HepG2 (cell line): ENCODE results near the gene SLC16A3. TPM values are rescaled to one million over a fixed set of nuclear protein-coding genes. Genes with fewer than 3 reads are reported as not detected.
A peak's percentile ranks its signal among the peaks of the same experiment; 100 is the strongest.

Source experiments
- CCAR2 ChIP-seq: fragments of 200-400 bp; formaldehyde crosslinking; optimal IDR thresholded peaks from 2 replicates; pipeline ENCODE3; 2018; ENCODE audit warnings: low read depth, mild to moderate bottlenecking, low read length, moderate library complexity
- DPF2 ChIP-seq: sonication (generic); formaldehyde crosslinking; IDR thresholded peaks from 2 replicates; pipeline ENCODE4 v1.4.0; 2020; ENCODE audit warnings: mild to moderate bottlenecking, low read depth, missing genetic modification reagents, borderline replicate concordance
- HOXD1 ChIP-seq: sonication (generic); formaldehyde crosslinking; IDR thresholded peaks from 2 replicates; pipeline ENCODE4 v1.5.0; 2020; ENCODE audit warnings: missing genetic modification reagents
- IKZF1 ChIP-seq: fragments of 450-650 bp; IDR thresholded peaks from 2 replicates; pipeline ENCODE4 v1.7.1; 2016
- KLF11 ChIP-seq: IDR thresholded peaks from 2 replicates; pipeline ENCODE4 v1.6.1; 2016; ENCODE audit warnings: missing compliant biosample characterization
- NR2C2 ChIP-seq: sonication (generic); formaldehyde crosslinking; IDR thresholded peaks from 2 replicates; pipeline ENCODE4 v1.4.0; 2020; ENCODE audit warnings: missing genetic modification reagents, mild to moderate bottlenecking, moderate library complexity, borderline replicate concordance
- POLR2A ChIP-seq, 2 experiments: IDR thresholded peaks; 2 replicates each; pipeline ENCODE4 v1.6.1; 2011; ENCODE audit warnings: low read depth in 2 of 2, low read length in 2 of 2, mild to moderate bottlenecking in 1 of 2, moderate library complexity in 1 of 2; ENCODE audit not compliant: insufficient read depth in 1 of 2
- RXRB ChIP-seq: IDR thresholded peaks from 2 replicates; pipeline ENCODE4 v1.6.1; 2016; ENCODE audit warnings: borderline replicate concordance, missing genetic modification reagents, missing compliant biosample characterization
- THYN1 ChIP-seq: sonication (generic); formaldehyde crosslinking; IDR thresholded peaks from 2 replicates; pipeline ENCODE4 v1.8.1; 2023; ENCODE audit warnings: low read depth, mild to moderate bottlenecking, moderate library complexity, missing genetic modification reagents, borderline replicate concordance
- YEATS4 ChIP-seq: sonication (generic); formaldehyde crosslinking; IDR thresholded peaks from 2 replicates; pipeline ENCODE4 v1.4.0; 2020; ENCODE audit warnings: missing genetic modification reagents, borderline replicate concordance
- ZNF234 ChIP-seq: sonication (generic); formaldehyde crosslinking; conservative IDR thresholded peaks from 2 replicates; pipeline ENCODE4 v1.5.1; 2020; ENCODE audit warnings: mild to moderate bottlenecking, missing genetic modification reagents
- ZNF326 ChIP-seq: sonication (generic); formaldehyde crosslinking; IDR thresholded peaks from 2 replicates; pipeline ENCODE4 v1.4.0; 2020; ENCODE audit warnings: missing genetic modification reagents, borderline replicate concordance
- ZNF382 ChIP-seq: sonication (generic); formaldehyde crosslinking; IDR thresholded peaks from 2 replicates; pipeline ENCODE4 v1.5.0; 2020; ENCODE audit warnings: missing genetic modification reagents, mild to moderate bottlenecking, borderline replicate concordance
- ZNF446 ChIP-seq: sonication (generic); formaldehyde crosslinking; IDR thresholded peaks from 2 replicates; pipeline ENCODE4 v1.5.0; 2020; ENCODE audit warnings: mild to moderate bottlenecking, missing genetic modification reagents
- ZNF589 ChIP-seq: sonication (generic); formaldehyde crosslinking; conservative IDR thresholded peaks from 2 replicates; pipeline ENCODE4 v1.8.0; 2022; ENCODE audit warnings: mild to moderate bottlenecking, moderate library complexity, missing genetic modification reagents
- ZNF607 ChIP-seq: sonication (generic); formaldehyde crosslinking; IDR thresholded peaks from 2 replicates; pipeline ENCODE4 v1.5.1; 2020; ENCODE audit warnings: missing genetic modification reagents, mild to moderate bottlenecking, borderline replicate concordance
- ZNF709 ChIP-seq: sonication (generic); formaldehyde crosslinking; IDR thresholded peaks from 2 replicates; pipeline ENCODE4 v1.5.0; 2020; ENCODE audit warnings: mild to moderate bottlenecking, missing genetic modification reagents
- ZNF761 ChIP-seq: sonication (generic); formaldehyde crosslinking; conservative IDR thresholded peaks from 2 replicates; pipeline ENCODE4 v1.4.0; 2020; ENCODE audit warnings: mild to moderate bottlenecking, missing genetic modification reagents
- ZNF83 ChIP-seq: sonication (generic); formaldehyde crosslinking; IDR thresholded peaks from 2 replicates; pipeline ENCODE4 v1.4.0; 2020; ENCODE audit warnings: missing genetic modification reagents, mild to moderate bottlenecking, borderline replicate concordance
- polyA plus RNA-seq, 8 experiments: library from polyadenylated mRNA; depleted of rRNA in 3 of 8; stranded (reverse) in 7 of 8; unstranded in 1 of 8; fragments of >200 nt; fragmentation: Illumina TruSeq in 4 of 8; extraction: Trizol in 4 of 8; gene quantifications; 2 replicates each; pipeline versions ENCODE4 v1.2.1 to v1.2.3, GENCODE V29; 2011 to 2016; ENCODE audit warnings: low read depth in 4 of 8, missing spikeins in 1 of 8, mixed read lengths in 1 of 8; ENCODE audit not compliant: insufficient read depth in 1 of 8
- total RNA-seq, 5 experiments: library from RNA; depleted of rRNA; stranded (reverse); fragments of >200 nt; fragmentation: Illumina TruSeq; extraction: Trizol; gene quantifications; 2 replicates each; pipeline ENCODE4 v1.2.3, GENCODE V29; 2016; ENCODE audit warnings: low read depth in 1 of 5
- TF ChIP-seq, protein P1 (sequence below): fragments of 450-650 bp; IDR thresholded peaks from 2 replicates; pipeline ENCODE4 v1.6.1; 2016
- TF ChIP-seq, protein P2 (sequence below): sonication (generic); formaldehyde crosslinking; IDR thresholded peaks from 2 replicates; pipeline ENCODE4 v1.5.1; 2020; ENCODE audit warnings: missing genetic modification reagents, mild to moderate bottlenecking, borderline replicate concordance
- TF ChIP-seq, protein P3 (sequence below): sonication (generic); formaldehyde crosslinking; IDR thresholded peaks from 2 replicates; pipeline ENCODE4 v1.5.1; 2020; ENCODE audit warnings: mild to moderate bottlenecking, missing genetic modification reagents, moderate library complexity
- TF ChIP-seq, protein P4 (sequence below): sonication (generic); formaldehyde crosslinking; IDR thresholded peaks from 2 replicates; pipeline ENCODE4 v1.4.0; 2020; ENCODE audit warnings: missing genetic modification reagents

SLC16A3 gene
- total and polyA plus RNA-seq, 2 of the 13 experiments (the other 11 are each of a cell fraction or from before 2014, with no cell fraction given), result 242 to 349 TPM

DNA sequence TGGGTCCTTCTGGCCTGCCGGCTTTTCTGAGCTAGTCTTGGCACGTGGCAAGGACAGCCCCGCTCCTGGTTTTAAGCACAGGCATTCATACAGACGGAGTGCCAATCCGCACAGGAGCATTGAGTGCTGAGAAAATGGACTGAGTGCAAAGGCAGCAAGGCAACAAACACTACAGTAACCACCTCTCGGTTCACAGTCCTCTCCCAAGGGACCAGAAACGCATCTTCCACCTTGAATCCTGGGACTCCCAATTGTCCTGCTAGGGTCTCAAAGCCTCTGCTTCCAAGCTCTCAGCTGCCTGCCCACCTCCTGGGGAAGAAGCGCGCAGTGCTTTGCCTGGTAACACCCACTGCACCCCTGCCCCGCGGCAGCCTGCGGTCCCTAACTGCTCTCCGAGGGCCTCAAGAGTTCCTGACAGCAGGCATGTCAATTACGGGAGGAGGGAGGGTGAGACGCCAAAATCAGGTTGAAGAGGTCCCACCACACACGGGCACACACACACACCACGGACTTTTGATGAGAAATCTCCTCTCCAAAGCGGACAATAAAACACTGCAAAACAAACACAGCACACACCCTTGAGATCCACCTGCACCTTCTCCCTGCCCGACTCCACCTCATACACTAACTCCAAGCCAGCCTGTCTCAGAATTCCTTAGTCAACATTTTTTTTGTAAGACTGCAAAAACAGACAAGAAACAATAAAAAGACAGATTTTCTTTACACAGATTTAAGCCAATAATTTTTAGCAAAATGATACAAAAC, 15.0 kb downstream of the SLC16A3 start (continued):
- TF ChIP-seq, protein P1, sequence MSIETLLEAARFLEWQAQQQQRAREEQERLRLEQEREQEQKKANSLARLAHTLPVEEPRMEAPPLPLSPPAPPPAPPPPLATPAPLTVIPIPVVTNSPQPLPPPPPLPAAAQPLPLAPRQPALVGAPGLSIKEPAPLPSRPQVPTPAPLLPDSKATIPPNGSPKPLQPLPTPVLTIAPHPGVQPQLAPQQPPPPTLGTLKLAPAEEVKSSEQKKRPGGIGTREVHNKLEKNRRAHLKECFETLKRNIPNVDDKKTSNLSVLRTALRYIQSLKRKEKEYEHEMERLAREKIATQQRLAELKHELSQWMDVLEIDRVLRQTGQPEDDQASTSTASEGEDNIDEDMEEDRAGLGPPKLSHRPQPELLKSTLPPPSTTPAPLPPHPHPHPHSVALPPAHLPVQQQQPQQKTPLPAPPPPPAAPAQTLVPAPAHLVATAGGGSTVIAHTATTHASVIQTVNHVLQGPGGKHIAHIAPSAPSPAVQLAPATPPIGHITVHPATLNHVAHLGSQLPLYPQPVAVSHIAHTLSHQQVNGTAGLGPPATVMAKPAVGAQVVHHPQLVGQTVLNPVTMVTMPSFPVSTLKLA, result no peak
- TF ChIP-seq ZNF382 (CRISPR knock-in tag) (no peak), ZNF234 (CRISPR knock-in tag) (no peak), ZNF326 (CRISPR knock-in tag) (no peak), ZNF709 (CRISPR knock-in tag) (0 out of 2 replicates have a peak, but pooled peaks have one; percentile 16), NR2C2 (CRISPR knock-in tag) (no peak), HOXD1 (no peak), ZNF761 (CRISPR knock-in tag) (no peak), RXRB (no peak), ZNF83 (CRISPR knock-in tag) (0 out of 2 replicates have a peak, but pooled peaks have one; percentile 43), POLR2A (IDR thresholded peaks at IDR 0.05; ENCODE audit: insufficient read depth in 1 of 2, low read depth in 2 of 2, low read length in 2 of 2) (no peak; a peak in 1 of 4 replicates), YEATS4 (CRISPR knock-in tag) (no peak), IKZF1 (no peak), ZNF607 (CRISPR knock-in tag) (no peak; the same call in 1 of the 2 replicates), ZNF446 (no peak), CCAR2 (no peak), THYN1 (no peak), KLF11 (CRISPR knock-in tag) (no peak), ZNF589 (CRISPR knock-in tag) (no peak), DPF2 (CRISPR knock-in tag) (no peak)
- TF ChIP-seq, protein P2, sequence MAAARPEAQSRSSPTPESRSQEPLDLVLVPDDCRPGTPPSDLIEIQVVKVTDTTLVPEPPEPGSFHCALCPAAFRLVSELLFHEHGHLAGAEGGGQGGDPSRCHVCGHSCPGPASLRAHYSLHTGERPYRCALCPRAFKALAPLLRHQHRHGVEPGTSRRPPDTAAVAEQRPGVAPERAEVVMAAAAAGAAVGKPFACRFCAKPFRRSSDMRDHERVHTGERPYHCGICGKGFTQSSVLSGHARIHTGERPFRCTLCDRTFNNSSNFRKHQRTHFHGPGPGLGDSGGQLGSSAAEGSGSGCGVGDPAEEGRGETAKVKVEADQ (CRISPR knock-in tag), result peak; percentile 83
- TF ChIP-seq, protein P3, sequence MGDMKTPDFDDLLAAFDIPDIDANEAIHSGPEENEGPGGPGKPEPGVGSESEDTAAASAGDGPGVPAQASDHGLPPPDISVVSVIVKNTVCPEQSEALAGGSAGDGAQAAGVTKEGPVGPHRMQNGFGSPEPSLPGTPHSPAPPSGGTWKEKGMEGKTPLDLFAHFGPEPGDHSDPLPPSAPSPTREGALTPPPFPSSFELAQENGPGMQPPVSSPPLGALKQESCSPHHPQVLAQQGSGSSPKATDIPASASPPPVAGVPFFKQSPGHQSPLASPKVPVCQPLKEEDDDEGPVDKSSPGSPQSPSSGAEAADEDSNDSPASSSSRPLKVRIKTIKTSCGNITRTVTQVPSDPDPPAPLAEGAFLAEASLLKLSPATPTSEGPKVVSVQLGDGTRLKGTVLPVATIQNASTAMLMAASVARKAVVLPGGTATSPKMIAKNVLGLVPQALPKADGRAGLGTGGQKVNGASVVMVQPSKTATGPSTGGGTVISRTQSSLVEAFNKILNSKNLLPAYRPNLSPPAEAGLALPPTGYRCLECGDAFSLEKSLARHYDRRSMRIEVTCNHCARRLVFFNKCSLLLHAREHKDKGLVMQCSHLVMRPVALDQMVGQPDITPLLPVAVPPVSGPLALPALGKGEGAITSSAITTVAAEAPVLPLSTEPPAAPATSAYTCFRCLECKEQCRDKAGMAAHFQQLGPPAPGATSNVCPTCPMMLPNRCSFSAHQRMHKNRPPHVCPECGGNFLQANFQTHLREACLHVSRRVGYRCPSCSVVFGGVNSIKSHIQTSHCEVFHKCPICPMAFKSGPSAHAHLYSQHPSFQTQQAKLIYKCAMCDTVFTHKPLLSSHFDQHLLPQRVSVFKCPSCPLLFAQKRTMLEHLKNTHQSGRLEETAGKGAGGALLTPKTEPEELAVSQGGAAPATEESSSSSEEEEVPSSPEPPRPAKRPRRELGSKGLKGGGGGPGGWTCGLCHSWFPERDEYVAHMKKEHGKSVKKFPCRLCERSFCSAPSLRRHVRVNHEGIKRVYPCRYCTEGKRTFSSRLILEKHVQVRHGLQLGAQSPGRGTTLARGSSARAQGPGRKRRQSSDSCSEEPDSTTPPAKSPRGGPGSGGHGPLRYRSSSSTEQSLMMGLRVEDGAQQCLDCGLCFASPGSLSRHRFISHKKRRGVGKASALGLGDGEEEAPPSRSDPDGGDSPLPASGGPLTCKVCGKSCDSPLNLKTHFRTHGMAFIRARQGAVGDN, result no peak
- TF ChIP-seq, protein P4, sequence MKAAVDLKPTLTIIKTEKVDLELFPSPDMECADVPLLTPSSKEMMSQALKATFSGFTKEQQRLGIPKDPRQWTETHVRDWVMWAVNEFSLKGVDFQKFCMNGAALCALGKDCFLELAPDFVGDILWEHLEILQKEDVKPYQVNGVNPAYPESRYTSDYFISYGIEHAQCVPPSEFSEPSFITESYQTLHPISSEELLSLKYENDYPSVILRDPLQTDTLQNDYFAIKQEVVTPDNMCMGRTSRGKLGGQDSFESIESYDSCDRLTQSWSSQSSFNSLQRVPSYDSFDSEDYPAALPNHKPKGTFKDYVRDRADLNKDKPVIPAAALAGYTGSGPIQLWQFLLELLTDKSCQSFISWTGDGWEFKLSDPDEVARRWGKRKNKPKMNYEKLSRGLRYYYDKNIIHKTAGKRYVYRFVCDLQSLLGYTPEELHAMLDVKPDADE (CRISPR knock-in tag), result 0 out of 2 replicates have a peak, but pooled peaks have one; percentile 14
